OCI-LY3 (cell line): ENCODE results near the gene TMEM132A.
A peak's percentile ranks its signal among the peaks of the same experiment; 100 is the strongest.

Experiments used
- H2AFZ ChIP-seq: fragments of 200-600, 300-600 bp; shearing (Covaris generic); 2 replicates; pipeline ENCODE4 v1.6.0; 2014; ENCODE audit warnings: antibody characterized with exemption, low read depth, low read length
- H3K27ac ChIP-seq: fragments of 200-600, 300-600 bp; sonication (generic); 2 replicates; pipeline ENCODE4 v1.5.1; 2014; ENCODE audit warnings: mild to moderate bottlenecking, low read length, moderate library complexity, mixed read lengths
- H3K27me3 ChIP-seq: fragments of 200-600, 300-600 bp; sonication (generic); 2 replicates; pipeline ENCODE4 v1.6.1; 2014; ENCODE audit warnings: low read depth, low read length, mixed read lengths
- H3K36me3 ChIP-seq: fragments of 200-600, 300-600 bp; sonication (generic); replicated peaks from 2 replicates; pipeline ENCODE3; 2014; ENCODE audit warnings: low read depth, low read length, mixed read lengths
- H3K4me1 ChIP-seq: fragments of 300-600, 200-600 bp; sonication (generic); 2 replicates; pipeline ENCODE4 v1.6.1; 2014; ENCODE audit warnings: low read length, mixed read lengths
- H3K4me2 ChIP-seq: fragments of 200-600, 300-600 bp; sonication (generic); 2 replicates; pipeline ENCODE4 v1.6.1; 2014; ENCODE audit warnings: low read length, mixed read lengths
- H3K4me3 ChIP-seq: fragments of 300-600, 200-600 bp; sonication (generic); 2 replicates; pipeline ENCODE4 v1.5.1; 2014; ENCODE audit warnings: antibody characterized with exemption, mild to moderate bottlenecking, low read length, moderate library complexity
- H3K79me2 ChIP-seq: fragments of 300-600, 200-600 bp; shearing (Covaris generic); 2 replicates; pipeline ENCODE4 v1.6.1; 2014; ENCODE audit warnings: mild to moderate bottlenecking, low read length, mixed read lengths
- H3K9ac ChIP-seq: fragments of 300-600, 200-600 bp; shearing (Covaris generic); 2 replicates; pipeline ENCODE4 v1.6.0; 2014; ENCODE audit warnings: mild to moderate bottlenecking, low read length, moderate library complexity
- H3K9me3 ChIP-seq: fragments of 200-600, 300-600 bp; shearing (Covaris generic); 2 replicates; pipeline ENCODE4 v1.6.1; 2014; ENCODE audit warnings: low read length, mixed read lengths; ENCODE audit not compliant: insufficient read depth
- H4K20me1 ChIP-seq: fragments of 200-600, 300-600 bp; sonication (generic); 2 replicates; pipeline ENCODE4 v1.6.1; 2016; ENCODE audit warnings: low read length, mixed read lengths; ENCODE audit not compliant: insufficient read depth
- EZH2phosphoT487 ChIP-seq: fragments of 200-600 bp; shearing (Covaris generic); IDR thresholded peaks from 2 replicates; pipeline ENCODE4 v1.6.1; 2018; ENCODE audit warnings: antibody characterized with exemption, mixed run types, low read depth
- TF ChIP-seq, protein P1 (sequence below): fragments of 200-600, 300-600 bp; sonication (generic); IDR thresholded peaks from 2 replicates; pipeline ENCODE4 v1.5.1; 2014; ENCODE audit warnings: antibody characterized with exemption, low read length, low read depth

The TMEM132A gene

GRCh38 chr11:60891103-60891741 is 33.0 kb upstream of the TMEM132A start:
- Histone ChIP-seq H3K4me2 (no peak overlapping the region), H3K36me3 (peaks cover 52% of the 10 kb centered on the region), H3K27me3 (no peaks in the 10 kb centered on the region), H3K79me2 (no peaks in the 10 kb centered on the region), H3K27ac (no peak overlapping the region), H3K9ac (no peak overlapping the region), H3K9me3 (no peaks in the 10 kb centered on the region), H3K4me1 (no peaks in the 10 kb centered on the region), H3K4me3 (no peak overlapping the region), H2AFZ (no peak overlapping the region), H4K20me1 (no peaks in the 10 kb centered on the region)
- TF ChIP-seq, protein P1, sequence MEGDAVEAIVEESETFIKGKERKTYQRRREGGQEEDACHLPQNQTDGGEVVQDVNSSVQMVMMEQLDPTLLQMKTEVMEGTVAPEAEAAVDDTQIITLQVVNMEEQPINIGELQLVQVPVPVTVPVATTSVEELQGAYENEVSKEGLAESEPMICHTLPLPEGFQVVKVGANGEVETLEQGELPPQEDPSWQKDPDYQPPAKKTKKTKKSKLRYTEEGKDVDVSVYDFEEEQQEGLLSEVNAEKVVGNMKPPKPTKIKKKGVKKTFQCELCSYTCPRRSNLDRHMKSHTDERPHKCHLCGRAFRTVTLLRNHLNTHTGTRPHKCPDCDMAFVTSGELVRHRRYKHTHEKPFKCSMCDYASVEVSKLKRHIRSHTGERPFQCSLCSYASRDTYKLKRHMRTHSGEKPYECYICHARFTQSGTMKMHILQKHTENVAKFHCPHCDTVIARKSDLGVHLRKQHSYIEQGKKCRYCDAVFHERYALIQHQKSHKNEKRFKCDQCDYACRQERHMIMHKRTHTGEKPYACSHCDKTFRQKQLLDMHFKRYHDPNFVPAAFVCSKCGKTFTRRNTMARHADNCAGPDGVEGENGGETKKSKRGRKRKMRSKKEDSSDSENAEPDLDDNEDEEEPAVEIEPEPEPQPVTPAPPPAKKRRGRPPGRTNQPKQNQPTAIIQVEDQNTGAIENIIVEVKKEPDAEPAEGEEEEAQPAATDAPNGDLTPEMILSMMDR, result no peak
- no peak for TF ChIP-seq EZH2phosphoT487

DNA sequence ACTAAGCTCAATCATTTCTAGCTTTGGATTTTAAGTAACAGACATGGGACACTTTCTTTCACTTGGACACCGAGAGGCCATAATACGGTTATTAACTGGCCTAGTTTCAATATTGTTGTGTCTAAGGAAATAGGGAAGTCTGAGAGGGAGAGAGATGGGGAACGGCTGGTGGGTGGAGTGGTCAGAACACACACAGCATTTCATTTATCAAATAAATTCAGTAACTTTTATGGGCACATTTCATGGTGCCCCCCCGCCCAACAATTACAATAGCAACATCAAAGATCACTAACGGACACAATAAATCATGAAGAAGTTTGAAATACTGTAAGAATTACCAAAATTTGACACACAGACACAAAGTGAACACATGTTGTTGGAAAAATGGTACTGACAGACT is 28.6 kb upstream of the TMEM132A start:
- no peak overlapping the region for H3K4me2 ChIP-seq
- H4K20me1 ChIP-seq, result no peaks in the 10 kb centered on the region
- no peak for TF ChIP-seq EZH2phosphoT487
- TF ChIP-seq, protein P1, result no peak
- no peaks in the 10 kb centered on the region for H3K9me3 ChIP-seq
- H3K36me3 ChIP-seq, result peaks cover 82% of the 10 kb centered on the region
- no peak overlapping the region for H3K4me3 ChIP-seq
- no peaks in the 10 kb centered on the region for H3K4me1 ChIP-seq
- peaks cover 8% of the 10 kb centered on the region; the same call in 1 of the 2 replicates for H3K79me2 ChIP-seq
- H3K9ac ChIP-seq, result no peak overlapping the region
- H2AFZ ChIP-seq, result no peak overlapping the region
- no peaks in the 10 kb centered on the region for H3K27me3 ChIP-seq
- H3K27ac ChIP-seq, result no peak overlapping the region

- peaks cover 12% of the 10 kb centered on the region for H3K79me2 ChIP-seq
- no peaks in the 10 kb centered on the region for H3K9me3 ChIP-seq
- no peak overlapping the region for H3K9ac ChIP-seq
- H3K4me2 ChIP-seq, result no peak overlapping the region
- H4K20me1 ChIP-seq, result 0 out of 2 replicates have a peak, but pooled peaks cover under 1% of the 10 kb centered on the region
- H3K4me1 ChIP-seq, result no peaks in the 10 kb centered on the region
- no peak overlapping the region for H3K27ac ChIP-seq
- TF ChIP-seq, protein P1, result no peak
- TF ChIP-seq EZH2phosphoT487, result no peak
- no peaks in the 10 kb centered on the region for H3K27me3 ChIP-seq
- H3K4me3 ChIP-seq, result no peak overlapping the region
- H2AFZ ChIP-seq, result no peak overlapping the region
- H3K36me3 ChIP-seq, result peaks cover 84% of the 10 kb centered on the region
Observed at GRCh38 chr11:60897496-60897895, 26.8 kb upstream of the TMEM132A start.

DNA sequence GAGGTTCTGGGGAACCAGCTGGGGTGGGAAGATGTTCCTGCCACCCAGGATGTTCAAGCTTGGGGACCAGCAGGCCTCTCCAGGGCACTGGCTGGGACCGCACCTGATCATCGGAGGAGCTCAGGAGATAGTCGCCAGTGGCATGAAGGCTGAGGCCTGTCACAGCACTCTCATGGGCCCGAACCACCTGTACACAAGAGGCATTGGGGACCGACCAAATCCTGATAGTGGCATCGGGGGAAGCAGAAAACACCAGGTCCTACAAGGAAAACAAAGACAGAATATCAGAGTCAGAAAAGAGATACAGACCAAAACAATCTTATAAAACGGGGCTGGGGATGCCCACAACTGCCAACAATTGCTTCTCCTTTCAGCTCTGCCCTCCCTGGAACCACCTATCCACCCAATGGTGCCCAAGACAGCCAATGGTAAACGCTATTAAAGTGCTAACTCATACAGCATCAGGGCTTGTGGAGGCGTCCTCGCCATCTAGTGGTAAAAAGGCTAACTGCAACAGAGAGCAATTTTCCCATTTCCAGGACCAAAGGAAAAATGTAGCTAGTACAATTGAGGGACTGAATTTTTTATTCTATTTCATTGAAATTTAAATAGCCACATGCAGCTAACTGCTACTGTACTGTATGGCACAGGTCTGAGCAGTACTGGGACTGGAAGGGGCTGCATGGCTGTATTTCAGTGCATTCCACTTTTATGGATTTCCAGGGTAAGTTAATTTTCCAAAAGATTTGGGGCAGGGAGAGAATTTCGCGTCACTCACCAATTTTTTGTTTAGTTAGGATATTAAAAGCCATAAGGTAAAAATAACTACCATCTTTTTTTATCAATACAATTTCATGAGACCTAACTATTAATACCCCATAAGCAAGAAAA is 25.0 kb upstream of the TMEM132A start:
- H3K4me2 ChIP-seq, result no peak overlapping the region
- peaks cover 30% of the 10 kb centered on the region for H3K79me2 ChIP-seq
- H2AFZ ChIP-seq, result no peak overlapping the region
- no peak overlapping the region for H3K4me3 ChIP-seq
- H3K27me3 ChIP-seq, result no peaks in the 10 kb centered on the region
- H3K9me3 ChIP-seq, result no peaks in the 10 kb centered on the region
- H3K36me3 ChIP-seq, result peaks cover 90% of the 10 kb centered on the region
- no peaks in the 10 kb centered on the region for H3K4me1 ChIP-seq
- H3K27ac ChIP-seq, result no peak overlapping the region
- peaks cover 17% of the 10 kb centered on the region for H4K20me1 ChIP-seq
- TF ChIP-seq, protein P1, result peak; percentile 99
- no peak for TF ChIP-seq EZH2phosphoT487
- H3K9ac ChIP-seq, result no peak overlapping the region
